A673 (cell line): ENCODE measurements around the gene DUOX1.

Experiments used
- CTCF ChIP-seq: fragments of 300-800, 200-600 bp; sonication (generic); conservative IDR thresholded peaks from 2 replicates; pipeline ENCODE4 v1.5.1; 2017; ENCODE audit warnings: low read depth, mild to moderate bottlenecking, antibody characterized with exemption, low read length, moderate library complexity, mixed read lengths
- EZH2 ChIP-seq: fragments of 200-600 bp; sonication (generic); IDR thresholded peaks from 2 replicates; pipeline ENCODE4 v1.6.1; 2017; ENCODE audit warnings: borderline replicate concordance, low read depth, mild to moderate bottlenecking, mixed read lengths, antibody characterized with exemption, low read length; ENCODE audit not compliant: poor library complexity, severe bottlenecking

DNA sequence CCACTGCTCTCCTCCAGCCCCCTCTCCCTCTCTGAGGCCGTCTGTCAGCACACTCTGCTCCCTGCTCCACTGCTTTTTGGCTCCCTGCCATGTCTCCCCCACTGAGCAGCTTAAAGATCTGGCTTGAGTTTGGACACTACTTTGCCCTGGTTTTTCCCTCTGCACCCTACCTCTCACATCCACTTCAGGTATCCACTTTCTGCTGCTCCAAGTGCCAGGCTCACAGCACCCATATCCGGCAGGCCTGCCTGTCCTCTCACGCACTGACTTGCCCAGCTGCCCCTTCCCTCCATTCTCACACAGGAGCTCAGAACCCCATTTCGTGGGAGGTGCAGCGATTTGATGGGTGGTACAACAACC is 3.7 kb downstream of the DUOX1 start:
- no peak for TF ChIP-seq CTCF
- no peak for TF ChIP-seq EZH2
